WTC11 (cell line): ENCODE data around the gene C1orf87. TPM values are rescaled to one million over a fixed set of nuclear protein-coding genes. Genes with fewer than 3 reads are reported as not detected.

Experiments
- ATAC-seq: fragments of 200-7000 bp; cut with Tn5 transposase; 2 replicates; pipeline ENCODE4 v1.10.0; 2021; ENCODE audit warnings: mild to moderate bottlenecking, moderate library complexity
- CTCF ChIA-PET: fragments of 300-600 bp; sonication (Branson Sonifier 250); formaldehyde crosslinking; loops from one replicate; lab custom pipeline; 2021; ENCODE audit warnings: antibody characterized with exemption; lab: Charles Lee
- POLR2A ChIA-PET: fragments of 350-600 bp; sonication (Branson Sonifier 250); formaldehyde crosslinking; loops from one replicate; lab custom pipeline; 2021; ENCODE audit warnings: antibody characterized with exemption; lab: Charles Lee
- DNase-seq: peaks from one replicate; pipeline ENCODE4 v3.0.0; 2021; ENCODE audit warnings: low spot score
- H3K27ac Mint-ChIP-seq: 2 replicates; pipeline ENCODE4 v1.8.0; 2021; ENCODE audit warnings: mixed read lengths
- H3K27me3 Mint-ChIP-seq: 2 replicates; pipeline ENCODE4 v1.8.0; 2021; ENCODE audit warnings: low read depth, mild to moderate bottlenecking, moderate library complexity, mixed read lengths
- H3K36me3 Mint-ChIP-seq: 2 replicates; pipeline ENCODE4 v1.8.0; 2021; ENCODE audit warnings: mixed read lengths
- H3K4me1 Mint-ChIP-seq: 2 replicates; pipeline ENCODE4 v1.8.0; 2022; ENCODE audit warnings: mixed read lengths
- H3K4me3 Mint-ChIP-seq: 2 replicates; pipeline ENCODE4 v1.8.0; 2021; ENCODE audit warnings: mild to moderate bottlenecking, moderate library complexity, mixed read lengths
- H3K9me3 Mint-ChIP-seq: 2 replicates; pipeline ENCODE4 v1.8.0; 2021; ENCODE audit warnings: mixed read lengths
- AR ChIP-seq: fragments of 250-450 bp; sonication (Bioruptor Pico); IDR thresholded peaks from 2 replicates; pipeline ENCODE4 v1.9.0; 2021; ENCODE audit warnings: mild to moderate bottlenecking
- ELF4 ChIP-seq: sonication (generic); formaldehyde crosslinking; IDR thresholded peaks from 2 replicates; pipeline ENCODE4 v1.8.1; 2022; ENCODE audit warnings: low read depth, mild to moderate bottlenecking, moderate library complexity, missing genetic modification reagents
- EMX1 ChIP-seq: fragments of 250-450 bp; sonication (Bioruptor Pico); IDR thresholded peaks from 2 replicates; pipeline ENCODE4 v1.8.0; 2021; ENCODE audit warnings: mild to moderate bottlenecking
- FOXK1 ChIP-seq: sonication (generic); formaldehyde crosslinking; IDR thresholded peaks from 2 replicates; pipeline ENCODE4 v1.8.0; 2022; ENCODE audit warnings: mild to moderate bottlenecking, moderate library complexity, missing genetic modification reagents
- IRF2 ChIP-seq: sonication (generic); formaldehyde crosslinking; IDR thresholded peaks from 2 replicates; pipeline ENCODE4 v1.8.0; 2022; ENCODE audit warnings: low read depth, missing genetic modification reagents, borderline replicate concordance
- MXD4 ChIP-seq: fragments of 250-450 bp; sonication (Bioruptor Pico); IDR thresholded peaks from 2 replicates; pipeline ENCODE4 v1.8.0; 2021; ENCODE audit warnings: mild to moderate bottlenecking, moderate library complexity, borderline replicate concordance
- NFATC4 ChIP-seq: fragments of 250-450 bp; sonication (Bioruptor Pico); IDR thresholded peaks from 2 replicates; pipeline ENCODE4 v1.9.0; 2021; ENCODE audit warnings: mild to moderate bottlenecking
- NFE2L1 ChIP-seq: sonication (generic); formaldehyde crosslinking; IDR thresholded peaks from 2 replicates; pipeline ENCODE4 v1.8.1; 2023; ENCODE audit warnings: missing genetic modification reagents
- RELA ChIP-seq: sonication (generic); formaldehyde crosslinking; IDR thresholded peaks from 2 replicates; pipeline ENCODE4 v1.8.1; 2022; ENCODE audit warnings: missing genetic modification reagents, mild to moderate bottlenecking, borderline replicate concordance
- RORB ChIP-seq: fragments of 250-450 bp; sonication (Bioruptor Pico); IDR thresholded peaks from 2 replicates; pipeline ENCODE4 v1.9.0; 2021; ENCODE audit warnings: mild to moderate bottlenecking
- SP1 ChIP-seq: sonication (generic); formaldehyde crosslinking; conservative IDR thresholded peaks from 2 replicates; pipeline ENCODE4 v1.8.1; 2022; ENCODE audit warnings: missing genetic modification reagents
- ZNF232 ChIP-seq: sonication (generic); formaldehyde crosslinking; IDR thresholded peaks from 2 replicates; pipeline ENCODE4 v1.8.0; 2022; ENCODE audit warnings: mild to moderate bottlenecking, missing genetic modification reagents
- ZNF416 ChIP-seq: fragments of 250-450 bp; sonication (Bioruptor Pico); IDR thresholded peaks from 2 replicates; pipeline ENCODE4 v1.9.0; 2021; ENCODE audit warnings: mild to moderate bottlenecking, inconsistent platforms
- total RNA-seq: library from RNA; stranded (reverse); gene quantifications from 3 replicates; pipeline ENCODE4 v1.2.3, GENCODE V29; 2021
- TF ChIP-seq, protein P1 (sequence below): sonication (generic); formaldehyde crosslinking; IDR thresholded peaks from 2 replicates; pipeline ENCODE4 v1.8.1; 2022; ENCODE audit warnings: mild to moderate bottlenecking, moderate library complexity, missing genetic modification reagents
- TF ChIP-seq, protein P2 (sequence below): sonication (generic); formaldehyde crosslinking; IDR thresholded peaks from 2 replicates; pipeline ENCODE4 v1.8.1; 2023; ENCODE audit warnings: mild to moderate bottlenecking, missing genetic modification reagents
- TF ChIP-seq, protein P3 (sequence below): sonication (generic); formaldehyde crosslinking; IDR thresholded peaks from 2 replicates; pipeline ENCODE4 v1.8.0; 2022; ENCODE audit warnings: mild to moderate bottlenecking, missing genetic modification reagents
- TF ChIP-seq, protein P4 (sequence below): sonication (generic); formaldehyde crosslinking; IDR thresholded peaks from 2 replicates; pipeline ENCODE4 v1.8.1; 2022; ENCODE audit warnings: mild to moderate bottlenecking, missing genetic modification reagents, moderate library complexity, borderline replicate concordance
- TF ChIP-seq, protein P5 (sequence below): fragments of 250-450 bp; sonication (Bioruptor Pico); IDR thresholded peaks from 2 replicates; pipeline ENCODE4 v2.1.2; 2022; ENCODE audit warnings: mild to moderate bottlenecking, moderate library complexity
- TF ChIP-seq, protein P6 (sequence below): sonication (generic); formaldehyde crosslinking; IDR thresholded peaks from 2 replicates; pipeline ENCODE4 v1.8.1; 2023; ENCODE audit warnings: mild to moderate bottlenecking, missing genetic modification reagents, moderate library complexity

C1orf87 gene
- total RNA-seq, 1 experiment from 2014 or later = 0.22 TPM

- Mint-ChIP-seq H3K4me1 (no peaks in the 10 kb centered on the region), H3K27ac (no peak overlapping the region), H3K27me3 (peaks cover 12% of the 10 kb centered on the region), H3K36me3 (no peaks in the 10 kb centered on the region), H3K4me3 (no peak overlapping the region), H3K9me3 (no peaks in the 10 kb centered on the region)
- no peak for ATAC-seq
- ChIA-PET CTCF (interaction anchor here (1.2 kb wide), 1 partner anchor 66 kb away, joined by 3 read pairs; no protein-coding TSS in a partner anchor), POLR2A (no interaction called here)
- no peak for DNase-seq
- TF ChIP-seq, protein P1, sequence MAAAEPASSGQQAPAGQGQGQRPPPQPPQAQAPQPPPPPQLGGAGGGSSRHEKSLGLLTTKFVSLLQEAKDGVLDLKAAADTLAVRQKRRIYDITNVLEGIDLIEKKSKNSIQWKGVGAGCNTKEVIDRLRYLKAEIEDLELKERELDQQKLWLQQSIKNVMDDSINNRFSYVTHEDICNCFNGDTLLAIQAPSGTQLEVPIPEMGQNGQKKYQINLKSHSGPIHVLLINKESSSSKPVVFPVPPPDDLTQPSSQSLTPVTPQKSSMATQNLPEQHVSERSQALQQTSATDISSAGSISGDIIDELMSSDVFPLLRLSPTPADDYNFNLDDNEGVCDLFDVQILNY (CRISPR knock-in tag) = no peak
- TF ChIP-seq EMX1 = no peak
- TF ChIP-seq, protein P2, sequence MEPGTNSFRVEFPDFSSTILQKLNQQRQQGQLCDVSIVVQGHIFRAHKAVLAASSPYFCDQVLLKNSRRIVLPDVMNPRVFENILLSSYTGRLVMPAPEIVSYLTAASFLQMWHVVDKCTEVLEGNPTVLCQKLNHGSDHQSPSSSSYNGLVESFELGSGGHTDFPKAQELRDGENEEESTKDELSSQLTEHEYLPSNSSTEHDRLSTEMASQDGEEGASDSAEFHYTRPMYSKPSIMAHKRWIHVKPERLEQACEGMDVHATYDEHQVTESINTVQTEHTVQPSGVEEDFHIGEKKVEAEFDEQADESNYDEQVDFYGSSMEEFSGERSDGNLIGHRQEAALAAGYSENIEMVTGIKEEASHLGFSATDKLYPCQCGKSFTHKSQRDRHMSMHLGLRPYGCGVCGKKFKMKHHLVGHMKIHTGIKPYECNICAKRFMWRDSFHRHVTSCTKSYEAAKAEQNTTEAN (CRISPR knock-in tag) = no peak
Measured at GRCh38 chr1:59978511-59978910, 95.1 kb downstream of the C1orf87 start.

GRCh38 chr1:59978026-59978425, 95.5 kb downstream of the C1orf87 start:
- ATAC-seq (no peak), DNase-seq (no peak)
- Mint-ChIP-seq H3K4me1 (no peaks in the 10 kb centered on the region), H3K27me3 (peaks cover 12% of the 10 kb centered on the region), H3K27ac (no peak overlapping the region), H3K36me3 (no peaks in the 10 kb centered on the region), H3K9me3 (no peaks in the 10 kb centered on the region), H3K4me3 (no peak overlapping the region)
- CTCF ChIA-PET = interaction anchor here (1.2 kb wide), 1 partner anchor 67 kb away, joined by 3 read pairs; no protein-coding TSS in a partner anchor
- POLR2A ChIA-PET = no interaction called here
- TF ChIP-seq AR (CRISPR knock-in tag) (no peak), NFATC4 (CRISPR knock-in tag) (no peak), IRF2 (no peak), MXD4 (CRISPR knock-in tag) (no peak), RORB (CRISPR knock-in tag) (no peak), FOXK1 (CRISPR knock-in tag) (no peak), ZNF232 (CRISPR knock-in tag) (no peak)
- TF ChIP-seq, protein P3, sequence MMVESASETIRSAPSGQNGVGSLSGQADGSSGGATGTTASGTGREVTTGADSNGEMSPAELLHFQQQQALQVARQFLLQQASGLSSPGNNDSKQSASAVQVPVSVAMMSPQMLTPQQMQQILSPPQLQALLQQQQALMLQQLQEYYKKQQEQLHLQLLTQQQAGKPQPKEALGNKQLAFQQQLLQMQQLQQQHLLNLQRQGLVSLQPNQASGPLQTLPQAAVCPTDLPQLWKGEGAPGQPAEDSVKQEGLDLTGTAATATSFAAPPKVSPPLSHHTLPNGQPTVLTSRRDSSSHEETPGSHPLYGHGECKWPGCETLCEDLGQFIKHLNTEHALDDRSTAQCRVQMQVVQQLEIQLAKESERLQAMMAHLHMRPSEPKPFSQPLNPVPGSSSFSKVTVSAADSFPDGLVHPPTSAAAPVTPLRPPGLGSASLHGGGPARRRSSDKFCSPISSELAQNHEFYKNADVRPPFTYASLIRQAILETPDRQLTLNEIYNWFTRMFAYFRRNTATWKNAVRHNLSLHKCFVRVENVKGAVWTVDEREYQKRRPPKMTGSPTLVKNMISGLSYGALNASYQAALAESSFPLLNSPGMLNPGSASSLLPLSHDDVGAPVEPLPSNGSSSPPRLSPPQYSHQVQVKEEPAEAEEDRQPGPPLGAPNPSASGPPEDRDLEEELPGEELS (CRISPR knock-in tag) = no peak

- Mint-ChIP-seq H3K4me1 (no peaks in the 10 kb centered on the region), H3K4me3 (no peak overlapping the region), H3K27me3 (peaks cover 12% of the 10 kb centered on the region), H3K9me3 (no peaks in the 10 kb centered on the region), H3K27ac (no peak overlapping the region), H3K36me3 (no peaks in the 10 kb centered on the region)
- CTCF ChIA-PET = interaction anchor here (0.8 to 1.6 kb wide), 8 partner anchors 10 to 180 kb away, joined by 3 to 12 read pairs (median 6); no protein-coding TSS in a partner anchor
- POLR2A ChIA-PET = no interaction called here
- DNase-seq (no peak), ATAC-seq (no peak)
- TF ChIP-seq, protein P4, sequence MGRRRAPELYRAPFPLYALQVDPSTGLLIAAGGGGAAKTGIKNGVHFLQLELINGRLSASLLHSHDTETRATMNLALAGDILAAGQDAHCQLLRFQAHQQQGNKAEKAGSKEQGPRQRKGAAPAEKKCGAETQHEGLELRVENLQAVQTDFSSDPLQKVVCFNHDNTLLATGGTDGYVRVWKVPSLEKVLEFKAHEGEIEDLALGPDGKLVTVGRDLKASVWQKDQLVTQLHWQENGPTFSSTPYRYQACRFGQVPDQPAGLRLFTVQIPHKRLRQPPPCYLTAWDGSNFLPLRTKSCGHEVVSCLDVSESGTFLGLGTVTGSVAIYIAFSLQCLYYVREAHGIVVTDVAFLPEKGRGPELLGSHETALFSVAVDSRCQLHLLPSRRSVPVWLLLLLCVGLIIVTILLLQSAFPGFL (CRISPR knock-in tag) = no peak
- TF ChIP-seq AR (CRISPR knock-in tag) (no peak), SP1 (CRISPR knock-in tag) (no peak), ZNF416 (CRISPR knock-in tag) (no peak), RELA (CRISPR knock-in tag) (no peak), NFE2L1 (CRISPR knock-in tag) (no peak), ELF4 (CRISPR knock-in tag) (no peak), RORB (CRISPR knock-in tag) (no peak)
- TF ChIP-seq, protein P5, sequence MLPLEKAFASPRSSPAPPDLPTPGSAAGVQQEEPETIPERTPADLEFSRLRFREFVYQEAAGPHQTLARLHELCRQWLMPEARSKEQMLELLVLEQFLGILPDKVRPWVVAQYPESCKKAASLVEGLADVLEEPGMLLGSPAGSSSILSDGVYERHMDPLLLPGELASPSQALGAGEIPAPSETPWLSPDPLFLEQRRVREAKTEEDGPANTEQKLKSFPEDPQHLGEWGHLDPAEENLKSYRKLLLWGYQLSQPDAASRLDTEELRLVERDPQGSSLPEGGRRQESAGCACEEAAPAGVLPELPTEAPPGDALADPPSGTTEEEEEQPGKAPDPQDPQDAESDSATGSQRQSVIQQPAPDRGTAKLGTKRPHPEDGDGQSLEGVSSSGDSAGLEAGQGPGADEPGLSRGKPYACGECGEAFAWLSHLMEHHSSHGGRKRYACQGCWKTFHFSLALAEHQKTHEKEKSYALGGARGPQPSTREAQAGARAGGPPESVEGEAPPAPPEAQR (CRISPR knock-in tag) = no peak
- TF ChIP-seq, protein P6, sequence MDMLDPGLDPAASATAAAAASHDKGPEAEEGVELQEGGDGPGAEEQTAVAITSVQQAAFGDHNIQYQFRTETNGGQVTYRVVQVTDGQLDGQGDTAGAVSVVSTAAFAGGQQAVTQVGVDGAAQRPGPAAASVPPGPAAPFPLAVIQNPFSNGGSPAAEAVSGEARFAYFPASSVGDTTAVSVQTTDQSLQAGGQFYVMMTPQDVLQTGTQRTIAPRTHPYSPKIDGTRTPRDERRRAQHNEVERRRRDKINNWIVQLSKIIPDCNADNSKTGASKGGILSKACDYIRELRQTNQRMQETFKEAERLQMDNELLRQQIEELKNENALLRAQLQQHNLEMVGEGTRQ (CRISPR knock-in tag) = no peak
Measured at GRCh38 chr1:59977075-59977410, 96.5 kb downstream of the C1orf87 start.
